Trophoblast cell (in vitro differentiated cells and primary cell): ENCODE results near the gene WBP11.

Experiments used
- DNase-seq, 2 donors: peaks; one replicate each; pipeline ENCODE4 v3.0.0-alpha.2; 2016
- H2AFZ ChIP-seq: 2 replicates; pipeline ENCODE4 v1.6.1; 2013; ENCODE audit warnings: low read length, moderate library complexity, mild to moderate bottlenecking; ENCODE audit not compliant: insufficient read depth, poor library complexity
- H2AK5ac ChIP-seq: 2 replicates; pipeline ENCODE4 v1.6.1; 2013; ENCODE audit warnings: mild to moderate bottlenecking, low read length
- H2BK120ac ChIP-seq: 2 replicates; pipeline ENCODE4 v1.6.1; 2013; ENCODE audit warnings: low read length, mild to moderate bottlenecking, moderate library complexity; ENCODE audit not compliant: insufficient read depth, poor library complexity
- H2BK12ac ChIP-seq: 2 replicates; pipeline ENCODE4 v1.6.1; 2013; ENCODE audit warnings: mild to moderate bottlenecking, low read length, moderate library complexity
- H2BK5ac ChIP-seq: 2 replicates; pipeline ENCODE4 v1.6.1; 2013; ENCODE audit warnings: low read length, low read depth, moderate library complexity, mild to moderate bottlenecking; ENCODE audit not compliant: poor library complexity
- H3K14ac ChIP-seq: 2 replicates; pipeline ENCODE4 v1.6.1; 2013; ENCODE audit warnings: mild to moderate bottlenecking, low read length
- H3K18ac ChIP-seq: 2 replicates; pipeline ENCODE4 v1.6.1; 2013; ENCODE audit warnings: mild to moderate bottlenecking, low read length
- H3K23ac ChIP-seq: 2 replicates; pipeline ENCODE4 v1.6.1; 2013; ENCODE audit warnings: low read length
- H3K27ac ChIP-seq: 2 replicates; pipeline ENCODE4 v1.5.1; 2013; ENCODE audit warnings: low read depth, mild to moderate bottlenecking, inconsistent platforms, low read length, moderate library complexity
- H3K27me3 ChIP-seq: 2 replicates; pipeline ENCODE4 v1.6.1; 2013; ENCODE audit warnings: inconsistent platforms, mild to moderate bottlenecking, low read length, moderate library complexity; ENCODE audit not compliant: insufficient read depth
- H3K36me3 ChIP-seq, 2 experiments: 1 replicate in 1 of 2; 2 replicates in 1 of 2; pipeline ENCODE4 v1.6.1; 2013; ENCODE audit warnings: low read length in 2 of 2, mild to moderate bottlenecking in 2 of 2, moderate library complexity in 1 of 2; ENCODE audit not compliant: insufficient read depth in 2 of 2, control insufficient read depth in 1 of 2
- H3K4ac ChIP-seq: 2 replicates; pipeline ENCODE4 v1.6.1; 2013; ENCODE audit warnings: low read depth, mild to moderate bottlenecking, low read length, moderate library complexity
- H3K4me1 ChIP-seq, 2 experiments: 1 replicate in 1 of 2; 2 replicates in 1 of 2; pipeline ENCODE4 v1.6.1; 2013; ENCODE audit warnings: low read length in 2 of 2, mild to moderate bottlenecking in 2 of 2, moderate library complexity in 1 of 2; ENCODE audit not compliant: insufficient read depth in 2 of 2, control insufficient read depth in 1 of 2
- H3K4me2 ChIP-seq: 2 replicates; pipeline ENCODE4 v1.6.1; 2013; ENCODE audit warnings: inconsistent platforms, mild to moderate bottlenecking, low read length, moderate library complexity
- H3K4me3 ChIP-seq: 2 replicates; pipeline ENCODE4 v1.5.1; 2013; ENCODE audit warnings: mild to moderate bottlenecking, low read depth, low read length, inconsistent platforms
- H3K79me1 ChIP-seq: one replicate; pipeline ENCODE4 v1.6.1; 2013; ENCODE audit warnings: low read length
- H3K79me2 ChIP-seq: 2 replicates; pipeline ENCODE4 v1.6.1; 2013; ENCODE audit warnings: low read length, mild to moderate bottlenecking; ENCODE audit not compliant: control insufficient read depth, insufficient read depth, poor library complexity
- H3K9ac ChIP-seq: 2 replicates; pipeline ENCODE4 v1.6.1; 2013; ENCODE audit warnings: mild to moderate bottlenecking, low read length
- H3K9me3 ChIP-seq: 2 replicates; pipeline ENCODE4 v1.6.1; 2013; ENCODE audit warnings: low read depth, mild to moderate bottlenecking, control low read depth, inconsistent platforms, low read length; ENCODE audit not compliant: insufficient read depth
- H4K12ac ChIP-seq: 2 replicates; pipeline ENCODE4 v1.6.1; 2013; ENCODE audit warnings: low read depth, mild to moderate bottlenecking, low read length, moderate library complexity
- H4K8ac ChIP-seq: 2 replicates; pipeline ENCODE4 v1.6.1; 2013; ENCODE audit warnings: low read depth, mild to moderate bottlenecking, low read length, moderate library complexity
- H4K91ac ChIP-seq: one replicate; pipeline ENCODE4 v1.6.1; 2013; ENCODE audit warnings: low read depth, mild to moderate bottlenecking, low read length, moderate library complexity
- WGBS: extraction: QIAGEN DNeasy Blood & Tissue Kit; methylation state at CpG from one replicate; pipeline ENCODE4 v1.1.7; 2013; ENCODE audit warnings: missing lambda C conversion rate; ENCODE audit not compliant: insufficient read length, insufficient coverage; ENCODE audit errors: extremely low coverage; 5-methylcytosine and 5-hydroxymethylcytosine counted together

Gene WBP11

GRCh38 chr12:14782756-14783155 is 20.5 kb downstream of the WBP11 start:
- no peak overlapping the region for H3K9ac ChIP-seq
- no peak overlapping the region for H2BK5ac ChIP-seq
- no peaks in the 10 kb centered on the region for H3K9me3 ChIP-seq
- H3K36me3 ChIP-seq = peaks cover 8 to 9% of the 10 kb centered on the region in 2 experiments
- no peak overlapping the region for H4K91ac ChIP-seq
- peaks cover 2% of the 10 kb centered on the region for H3K79me1 ChIP-seq
- H3K4me1 ChIP-seq = peaks cover 2% of the 10 kb centered on the region in 2 experiments
- H3K79me2 ChIP-seq = no peaks in the 10 kb centered on the region
- H4K12ac ChIP-seq = no peak overlapping the region
- no peak overlapping the region for H4K8ac ChIP-seq
- H3K4me2 ChIP-seq = no peak overlapping the region
- no peak overlapping the region for H3K18ac ChIP-seq
- no peak overlapping the region for H3K23ac ChIP-seq
- H3K27ac ChIP-seq = no peak overlapping the region
- H3K14ac ChIP-seq = no peak overlapping the region
- no peak overlapping the region for H2BK120ac ChIP-seq
- no peak overlapping the region for H2BK12ac ChIP-seq
- DNase-seq = no peak
- H3K4ac ChIP-seq = no peak overlapping the region
- no peak overlapping the region for H3K4me3 ChIP-seq
- H2AFZ ChIP-seq = no peak overlapping the region
- H3K27me3 ChIP-seq = no peaks in the 10 kb centered on the region
- H2AK5ac ChIP-seq = no peak overlapping the region

GRCh38 chr12:14781563-14781962 is 21.7 kb downstream of the WBP11 start:
- no peak for DNase-seq
- Histone ChIP-seq H4K8ac (no peak overlapping the region), H4K12ac (no peak overlapping the region), H3K18ac (no peak overlapping the region), H3K27ac (no peak overlapping the region), H2BK12ac (no peak overlapping the region), H2BK120ac (no peak overlapping the region), H2BK5ac (no peak overlapping the region), H3K79me1 (peaks cover 2% of the 10 kb centered on the region), H3K36me3 (peaks cover 2% of the 10 kb centered on the region in 2 experiments), H4K91ac (no peak overlapping the region), H3K9me3 (no peaks in the 10 kb centered on the region), H3K23ac (no peak overlapping the region), H2AFZ (no peak overlapping the region), H3K14ac (no peak overlapping the region), H3K27me3 (no peaks in the 10 kb centered on the region), H3K4me1 (peaks cover 2 to 4% of the 10 kb centered on the region in 2 experiments), H3K79me2 (no peaks in the 10 kb centered on the region), H3K9ac (no peak overlapping the region), H2AK5ac (no peak overlapping the region), H3K4me2 (no peak overlapping the region), H3K4ac (no peak overlapping the region), H3K4me3 (no peak overlapping the region)
- WGBS = no CpG with 5 or more reads among the region's 2 CpGs

- peaks cover 5% of the 10 kb centered on the region for H3K79me1 ChIP-seq
- H3K9ac ChIP-seq = no peak overlapping the region
- H2BK120ac ChIP-seq = no peak overlapping the region
- H3K79me2 ChIP-seq = no peaks in the 10 kb centered on the region
- H3K4me1 ChIP-seq = peaks cover 2 to 8% of the 10 kb centered on the region in 2 experiments
- no peak for DNase-seq
- H3K9me3 ChIP-seq = no peaks in the 10 kb centered on the region
- H2BK12ac ChIP-seq = no peak overlapping the region
- H3K14ac ChIP-seq = no peak overlapping the region
- no peak overlapping the region for H4K8ac ChIP-seq
- no peak overlapping the region for H2BK5ac ChIP-seq
- H3K4ac ChIP-seq = no peak overlapping the region
- no peak overlapping the region for H3K27ac ChIP-seq
- H2AK5ac ChIP-seq = no peak overlapping the region
- H2AFZ ChIP-seq = no peak overlapping the region
- no peak overlapping the region for H3K4me2 ChIP-seq
- H3K27me3 ChIP-seq = no peaks in the 10 kb centered on the region
- no CpG with 5 or more reads among the region's 3 CpGs for WGBS
- H4K91ac ChIP-seq = no peak overlapping the region
- no peak overlapping the region for H4K12ac ChIP-seq
- no peak overlapping the region for H3K18ac ChIP-seq
- peaks cover 2% of the 10 kb centered on the region in 2 experiments for H3K36me3 ChIP-seq
- H3K23ac ChIP-seq = no peak overlapping the region
- no peak overlapping the region for H3K4me3 ChIP-seq
Measured at GRCh38 chr12:14780859-14781258, 22.4 kb downstream of the WBP11 start.

- no peak overlapping the region for H2BK120ac ChIP-seq
Measured at GRCh38 chr12:14779834-14780233, 23.4 kb downstream of the WBP11 start.

More at GRCh38 chr12:14779834-14780233, 23.4 kb downstream of the WBP11 start:
- DNase-seq = no peak
- Histone ChIP-seq H3K27me3 (no peaks in the 10 kb centered on the region), H3K9ac (no peak overlapping the region), H2AK5ac (no peak overlapping the region), H3K79me1 (peaks cover 9% of the 10 kb centered on the region), H3K79me2 (peaks cover 5% of the 10 kb centered on the region), H3K27ac (no peak overlapping the region), H3K23ac (no peak overlapping the region), H3K4me2 (no peak overlapping the region), H3K4me1 (peaks cover 2 to 8% of the 10 kb centered on the region in 2 experiments), H4K12ac (no peak overlapping the region), H3K36me3 (no peaks in the 10 kb centered on the region), H2AFZ (no peak overlapping the region), H2BK5ac (no peak overlapping the region), H4K91ac (no peak overlapping the region), H3K14ac (no peak overlapping the region), H3K4me3 (no peak overlapping the region), H3K9me3 (no peaks in the 10 kb centered on the region), H4K8ac (no peak overlapping the region), H3K18ac (no peak overlapping the region), H2BK12ac (no peak overlapping the region), H3K4ac (no peak overlapping the region)
- WGBS = no CpG with 5 or more reads among the region's 2 CpGs
